GM23338 (cell line): ENCODE measurements around the gene TRA2A. TPM values are rescaled to one million over a fixed set of nuclear protein-coding genes. Genes with fewer than 3 reads are reported as not detected.

Experiments
- ATAC-seq: fragments of 200-7000 bp; cut with Tn5 transposase; 3 replicates; pipeline ENCODE4 v1.9.1; 2020
- DNase-seq: peaks from one replicate; pipeline ENCODE4 v3.0.0-alpha.2; 2015; ENCODE audit warnings: low spot score
- H2AFZ ChIP-seq: fragments of 200-600 bp; sonication (generic); 2 replicates; pipeline ENCODE4 v1.8.0; 2016; ENCODE audit warnings: antibody characterized with exemption, mild to moderate bottlenecking, moderate library complexity
- H3F3A ChIP-seq: fragments of 200-600 bp; sonication (generic); replicated peaks from 2 replicates; pipeline ENCODE4 v1.8.0; 2017; ENCODE audit warnings: antibody characterized with exemption, mixed run types, low read depth
- H3K27ac ChIP-seq: fragments of 200-600 bp; sonication (generic); 2 replicates; pipeline ENCODE4 v1.6.1; 2016; ENCODE audit warnings: low read depth
- H3K27me3 ChIP-seq: fragments of 200-600 bp; sonication (generic); 2 replicates; pipeline ENCODE4 v1.8.0; 2016; ENCODE audit warnings: mild to moderate bottlenecking, mixed run types, moderate library complexity; ENCODE audit not compliant: insufficient read depth
- H3K36me3 ChIP-seq: fragments of 200-600 bp; sonication (generic); 2 replicates; pipeline ENCODE4 v1.8.0; 2016; ENCODE audit warnings: mild to moderate bottlenecking; ENCODE audit not compliant: insufficient read depth
- H3K4me1 ChIP-seq: fragments of 200-600 bp; sonication (generic); 2 replicates; pipeline ENCODE4 v1.8.0; 2016; ENCODE audit warnings: mild to moderate bottlenecking, moderate library complexity; ENCODE audit not compliant: insufficient read depth
- H3K4me2 ChIP-seq: fragments of 200-600 bp; sonication (generic); 2 replicates; pipeline ENCODE4 v1.7.1; 2017; ENCODE audit warnings: mixed run types
- H3K4me3 ChIP-seq: fragments of 200-600 bp; sonication (generic); 2 replicates; pipeline ENCODE4 v1.6.1; 2016; ENCODE audit warnings: mixed run types
- H3K79me2 ChIP-seq: fragments of 200-600 bp; sonication (generic); replicated peaks from 2 replicates; pipeline ENCODE4 v1.8.0; 2017; ENCODE audit warnings: mild to moderate bottlenecking; ENCODE audit not compliant: insufficient read depth
- H3K9me2 ChIP-seq: fragments of 200-600 bp; sonication (generic); 2 replicates; pipeline ENCODE4 v1.8.0; 2017; ENCODE audit not compliant: insufficient read depth
- H4K20me1 ChIP-seq: fragments of 200-600 bp; sonication (generic); replicated peaks from 2 replicates; pipeline ENCODE4 v1.8.0; 2017; ENCODE audit warnings: mild to moderate bottlenecking; ENCODE audit not compliant: insufficient read depth
- H3K27ac Mint-ChIP-seq: 2 replicates; pipeline ENCODE4 v1.8.0; 2020; ENCODE audit warnings: inconsistent platforms, mild to moderate bottlenecking, moderate library complexity, mixed read lengths
- H3K27me3 Mint-ChIP-seq: 3 replicates; pipeline ENCODE4 v1.8.0; 2022; ENCODE audit warnings: low read depth, mild to moderate bottlenecking, moderate library complexity, mixed read lengths, inconsistent platforms; ENCODE audit not compliant: insufficient read depth, poor library complexity
- H3K36me3 Mint-ChIP-seq: 3 replicates; pipeline ENCODE4 v1.8.0; 2021; ENCODE audit warnings: low read depth, mild to moderate bottlenecking, inconsistent platforms, moderate library complexity, mixed read lengths
- H3K4me1 Mint-ChIP-seq: 3 replicates; pipeline ENCODE4 v1.8.0; 2020; ENCODE audit warnings: mild to moderate bottlenecking, inconsistent platforms, mixed read lengths
- H3K4me3 Mint-ChIP-seq: 3 replicates; pipeline ENCODE4 v1.8.0; 2021; ENCODE audit warnings: moderate library complexity, mild to moderate bottlenecking, inconsistent platforms, mixed read lengths
- H3K9me3 Mint-ChIP-seq: 3 replicates; pipeline ENCODE4 v1.8.0; 2020; ENCODE audit warnings: moderate library complexity, mild to moderate bottlenecking, inconsistent platforms, mixed read lengths
- ETS1 ChIP-seq: IDR thresholded peaks from 2 replicates; pipeline ENCODE4 v1.6.1; 2016; ENCODE audit warnings: antibody characterized with exemption
- EZH2phosphoT487 ChIP-seq: fragments of 200-600 bp; sonication (generic); IDR thresholded peaks from one replicate; pipeline ENCODE4 v1.8.1; 2018; ENCODE audit warnings: antibody characterized with exemption; ENCODE audit not compliant: unreplicated experiment
- JUNB ChIP-seq: IDR thresholded peaks from one replicate; pipeline ENCODE4 v1.6.1; 2016; ENCODE audit warnings: antibody characterized with exemption; ENCODE audit not compliant: unreplicated experiment
- NANOG ChIP-seq: IDR thresholded peaks from 2 replicates; pipeline ENCODE4 v1.6.1; 2016; ENCODE audit warnings: antibody characterized with exemption, borderline replicate concordance
- REST ChIP-seq: IDR thresholded peaks from one replicate; pipeline ENCODE4 v1.6.1; 2018; ENCODE audit warnings: antibody characterized with exemption; ENCODE audit not compliant: unreplicated experiment
- STAT1 ChIP-seq: IDR thresholded peaks from one replicate; pipeline ENCODE4 v1.6.1; 2016; ENCODE audit warnings: antibody characterized with exemption; ENCODE audit not compliant: unreplicated experiment
- polyA plus RNA-seq: library from polyadenylated mRNA; unstranded; fragments of >200 nt; fragmentation: Nextera tagmentation; extraction: Ambion mirVana; gene quantifications from 2 replicates; pipeline ENCODE4 v1.2.1, GENCODE V29; 2016
- total RNA-seq: library from RNA; depleted of rRNA; stranded (reverse); fragments of >200 nt; shearing (Covaris generic); gene quantifications from 2 replicates; pipeline ENCODE4 v1.2.3, GENCODE V29; 2014

Gene TRA2A
- total and polyA plus RNA-seq, 2 experiments from 2014 or later = 82.6 to 271 TPM

GRCh38 chr7:23477962-23478866 lies 53.6 kb downstream of the TRA2A start (continued):
- no peak for TF ChIP-seq ETS1

- H3K4me3 ChIP-seq = peak overlapping the region; percentile 56
- no peak for ATAC-seq
- 0 out of 2 replicates have a peak overlapping the region, but pooled peaks have one; percentile 99 for H3K27ac ChIP-seq
These were observed 54.7 kb downstream of the TRA2A start for GRCh38 chr7:23477157-23477499.

GRCh38 chr7:23476286-23477156 lies 55.3 kb downstream of the TRA2A start:
- Histone ChIP-seq H3K79me2 (peaks cover 68% of the 10 kb centered on the region), H2AFZ (no peak overlapping the region), H3F3A (no peaks in the 10 kb centered on the region), H3K4me2 (peak overlapping the region; percentile 74), H3K4me1 (peaks cover 27% of the 10 kb centered on the region), H3K27ac (peak overlapping the region; percentile 99; the same call in 1 of the 2 replicates), H3K4me3 (peak overlapping the region; percentile 56), H4K20me1 (no peaks in the 10 kb centered on the region), H3K36me3 (no peaks in the 10 kb centered on the region), H3K27me3 (no peaks in the 10 kb centered on the region), H3K9me2 (no peaks in the 10 kb centered on the region)
- H3K27me3 Mint-ChIP-seq = peaks cover 10% of the 10 kb centered on the region
- peak overlapping the region; percentile 84 for H3K4me3 Mint-ChIP-seq
- ATAC-seq = no peak
- peak overlapping the region; percentile 62 for H3K27ac Mint-ChIP-seq
- H3K9me3 Mint-ChIP-seq = no peaks in the 10 kb centered on the region
- TF ChIP-seq NANOG = no peak
- TF ChIP-seq ETS1 = no peak
- no peak for TF ChIP-seq REST
- TF ChIP-seq EZH2phosphoT487 = no peak
- no peak for TF ChIP-seq STAT1
- TF ChIP-seq JUNB = no peak
- no peaks in the 10 kb centered on the region; the same call in 1 of the 3 replicates for H3K36me3 Mint-ChIP-seq
- no peak for DNase-seq
- peaks cover 33% of the 10 kb centered on the region for H3K4me1 Mint-ChIP-seq

More at GRCh38 chr7:23477157-23477499, 54.7 kb downstream of the TRA2A start:
- Mint-ChIP-seq H3K4me1 (peaks cover 35% of the 10 kb centered on the region), H3K9me3 (no peaks in the 10 kb centered on the region), H3K4me3 (peak overlapping the region; percentile 84), H3K27ac (no peak overlapping the region), H3K36me3 (no peaks in the 10 kb centered on the region; the same call in 1 of the 3 replicates), H3K27me3 (peaks cover 10% of the 10 kb centered on the region)
- Histone ChIP-seq H3F3A (no peaks in the 10 kb centered on the region), H4K20me1 (no peaks in the 10 kb centered on the region), H3K36me3 (no peaks in the 10 kb centered on the region), H3K4me2 (peak overlapping the region; percentile 74), H3K9me2 (no peaks in the 10 kb centered on the region), H3K27me3 (no peaks in the 10 kb centered on the region), H2AFZ (no peak overlapping the region), H3K4me1 (peaks cover 27% of the 10 kb centered on the region), H3K79me2 (peaks cover 63% of the 10 kb centered on the region)
- no peak for TF ChIP-seq ETS1
- no peak for DNase-seq
